ENCODE results near the gene PLA2R1. TPM values are rescaled to one million over a fixed set of nuclear protein-coding genes. Genes with fewer than 3 reads are reported as not detected.

The PLA2R1 gene
- total RNA-seq, 1 experiment from 2014 or later: 8.4 TPM

DNA sequence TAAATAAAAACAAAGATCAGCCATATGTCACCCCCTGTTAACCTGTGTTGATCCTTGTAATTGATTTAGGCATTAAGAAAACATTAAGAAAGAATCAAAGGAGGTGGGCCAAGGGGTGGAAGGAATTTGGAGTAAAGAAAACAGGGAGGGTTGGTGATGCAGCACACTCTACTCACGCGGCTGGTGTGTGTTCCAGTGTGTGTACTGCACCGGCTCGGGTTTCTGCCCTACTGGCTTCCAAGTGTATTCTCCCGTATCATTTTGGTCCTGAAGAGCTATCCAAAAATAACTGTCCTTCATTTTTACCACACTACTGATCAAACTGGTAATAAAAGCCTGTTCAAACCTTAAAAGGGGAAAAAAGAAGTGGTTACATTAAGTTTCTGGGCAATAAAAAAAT, 56.9 kb downstream of the PLA2R1 start:
- peaks cover 5% of the 10 kb centered on the region for H3K4me1 Mint-ChIP-seq (ENCODE audit: insufficient read depth, unreplicated experiment)
- DNase-seq (ENCODE audit: unreplicated experiment): no peak
- no peak for TF ChIP-seq CTCF (IDR thresholded peaks at IDR 0.05; ENCODE audit: unreplicated experiment)
- ChIA-PET CTCF (interaction anchor here (1.3 kb wide), 1 partner anchor 988 kb away, joined by 3 read pairs; no protein-coding TSS in a partner anchor), POLR2A (interaction anchor here (0.6 kb wide), 1 partner anchor 471 kb away, joined by 3 read pairs; no protein-coding TSS in a partner anchor)
- no peaks in the 10 kb centered on the region for H3K9me3 Mint-ChIP-seq (ENCODE audit: unreplicated experiment)
- no TSS peak for BruUV-seq (replicated peaks)
- no peak overlapping the region for H3K27ac Mint-ChIP-seq (ENCODE audit: low read depth, unreplicated experiment)
- peaks cover 8% of the 10 kb centered on the region for H3K36me3 Mint-ChIP-seq (ENCODE audit: insufficient read depth, unreplicated experiment)
- intact Hi-C loops (cut with micrococcal nuclease): no loop called here
- H3K27me3 Mint-ChIP-seq (ENCODE audit: insufficient read depth, unreplicated experiment): no peaks in the 10 kb centered on the region
- no peak overlapping the region for H3K4me3 Mint-ChIP-seq (ENCODE audit: unreplicated experiment)

DNA sequence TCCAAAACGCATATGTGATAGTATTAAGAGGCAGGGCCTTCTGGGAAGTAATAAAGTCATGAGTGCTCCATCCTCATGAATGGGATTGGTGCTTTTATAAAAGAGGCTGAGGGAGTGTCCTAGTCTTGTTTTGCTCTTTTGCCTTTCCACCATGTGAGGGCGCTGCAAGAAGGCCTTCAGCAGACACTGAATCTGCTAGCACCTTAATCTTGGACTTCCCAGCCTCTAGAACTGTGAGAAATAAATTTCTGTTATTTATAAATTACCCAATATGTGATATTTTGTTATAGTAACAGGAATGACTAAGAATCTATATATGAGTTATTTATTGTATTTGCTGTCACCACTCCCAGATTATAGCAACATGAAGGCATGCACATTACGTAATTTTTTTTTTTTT, 63.5 kb downstream of the PLA2R1 start:
- peak; percentile 36 for DNase-seq (ENCODE audit: unreplicated experiment)
- POLR2A ChIA-PET: interaction anchor here (3.9 kb wide), 1 partner anchor 16 kb away, joined by 28 read pairs; no protein-coding TSS in a partner anchor
- intact Hi-C loops (cut with micrococcal nuclease): no loop called here
- CTCF ChIA-PET: interaction anchor here (1.2 kb wide), 1 partner anchor 12 kb away, joined by 4 read pairs; no protein-coding TSS in a partner anchor
- H3K27me3 Mint-ChIP-seq (ENCODE audit: insufficient read depth, unreplicated experiment): no peaks in the 10 kb centered on the region
- peak overlapping the region; percentile 76 for H3K27ac Mint-ChIP-seq (ENCODE audit: low read depth, unreplicated experiment)
- no peak overlapping the region for H3K4me3 Mint-ChIP-seq (ENCODE audit: unreplicated experiment)
- peaks cover 19% of the 10 kb centered on the region for H3K4me1 Mint-ChIP-seq (ENCODE audit: insufficient read depth, unreplicated experiment)
- H3K36me3 Mint-ChIP-seq (ENCODE audit: insufficient read depth, unreplicated experiment): peaks cover 35% of the 10 kb centered on the region
- BruUV-seq (replicated peaks): no TSS peak
- no peaks in the 10 kb centered on the region for H3K9me3 Mint-ChIP-seq (ENCODE audit: unreplicated experiment)
- peak; percentile 24 for TF ChIP-seq CTCF (IDR thresholded peaks at IDR 0.05; ENCODE audit: unreplicated experiment)

GRCh38 chr2:159998243-159998642, 64.2 kb downstream of the PLA2R1 start:
- H3K36me3 Mint-ChIP-seq (ENCODE audit: insufficient read depth, unreplicated experiment): peaks cover 40% of the 10 kb centered on the region
- no peak for DNase-seq (ENCODE audit: unreplicated experiment)
- intact Hi-C loops (cut with micrococcal nuclease): no loop called here
- no peaks in the 10 kb centered on the region for H3K27me3 Mint-ChIP-seq (ENCODE audit: insufficient read depth, unreplicated experiment)
- no peak overlapping the region for H3K4me3 Mint-ChIP-seq (ENCODE audit: unreplicated experiment)
- peaks cover 19% of the 10 kb centered on the region for H3K4me1 Mint-ChIP-seq (ENCODE audit: insufficient read depth, unreplicated experiment)
- H3K27ac Mint-ChIP-seq (ENCODE audit: low read depth, unreplicated experiment): peak overlapping the region; percentile 76
- POLR2A ChIA-PET: interaction anchor here (3.9 kb wide), 1 partner anchor 15 kb away, joined by 28 read pairs; no protein-coding TSS in a partner anchor
- no peak for TF ChIP-seq CTCF (IDR thresholded peaks at IDR 0.05; ENCODE audit: unreplicated experiment)
- no TSS peak for BruUV-seq (replicated peaks)
- no peaks in the 10 kb centered on the region for H3K9me3 Mint-ChIP-seq (ENCODE audit: unreplicated experiment)
- CTCF ChIA-PET: interaction anchor here (0.6 to 2.2 kb wide), 6 partner anchors 9 to 111 kb away, joined by 3 to 8 read pairs (median 5); no protein-coding TSS in a partner anchor

- H3K9me3 Mint-ChIP-seq (ENCODE audit: unreplicated experiment): no peaks in the 10 kb centered on the region
- peaks cover 40% of the 10 kb centered on the region for H3K36me3 Mint-ChIP-seq (ENCODE audit: insufficient read depth, unreplicated experiment)
- ChIA-PET CTCF (interaction anchor here (0.5 to 2.2 kb wide), 5 partner anchors 13 to 252 kb away, joined by 3 to 8 read pairs (median 6); no protein-coding TSS in a partner anchor), POLR2A (interaction anchor here (1.0 to 3.9 kb wide), 2 partner anchors 14 to 284 kb away, joined by 4 to 28 read pairs; no protein-coding TSS in a partner anchor)
- H3K4me3 Mint-ChIP-seq (ENCODE audit: unreplicated experiment): no peak overlapping the region
- H3K4me1 Mint-ChIP-seq (ENCODE audit: insufficient read depth, unreplicated experiment): peaks cover 19% of the 10 kb centered on the region
- BruUV-seq (replicated peaks): no TSS peak
- H3K27ac Mint-ChIP-seq (ENCODE audit: low read depth, unreplicated experiment): peak overlapping the region; percentile 21
- no peak for TF ChIP-seq CTCF (IDR thresholded peaks at IDR 0.05; ENCODE audit: unreplicated experiment)
- no peaks in the 10 kb centered on the region for H3K27me3 Mint-ChIP-seq (ENCODE audit: insufficient read depth, unreplicated experiment)
- no peak for DNase-seq (ENCODE audit: unreplicated experiment)
- intact Hi-C loops (cut with micrococcal nuclease): no loop called here
Observed at GRCh38 chr2:159996792-159997546, 65.4 kb downstream of the PLA2R1 start.

Measured in MCF 10A (cell line).